ENCODE measurements around the gene SPOPL.
A peak's percentile ranks its signal among the peaks of the same experiment; 100 is the strongest.
"Not testable (repeated sequence)": the region's sequence is repeated elsewhere in the genome, so short reads cannot be mapped to it uniquely, and the experiment has no call there.

SPOPL gene

DNA sequence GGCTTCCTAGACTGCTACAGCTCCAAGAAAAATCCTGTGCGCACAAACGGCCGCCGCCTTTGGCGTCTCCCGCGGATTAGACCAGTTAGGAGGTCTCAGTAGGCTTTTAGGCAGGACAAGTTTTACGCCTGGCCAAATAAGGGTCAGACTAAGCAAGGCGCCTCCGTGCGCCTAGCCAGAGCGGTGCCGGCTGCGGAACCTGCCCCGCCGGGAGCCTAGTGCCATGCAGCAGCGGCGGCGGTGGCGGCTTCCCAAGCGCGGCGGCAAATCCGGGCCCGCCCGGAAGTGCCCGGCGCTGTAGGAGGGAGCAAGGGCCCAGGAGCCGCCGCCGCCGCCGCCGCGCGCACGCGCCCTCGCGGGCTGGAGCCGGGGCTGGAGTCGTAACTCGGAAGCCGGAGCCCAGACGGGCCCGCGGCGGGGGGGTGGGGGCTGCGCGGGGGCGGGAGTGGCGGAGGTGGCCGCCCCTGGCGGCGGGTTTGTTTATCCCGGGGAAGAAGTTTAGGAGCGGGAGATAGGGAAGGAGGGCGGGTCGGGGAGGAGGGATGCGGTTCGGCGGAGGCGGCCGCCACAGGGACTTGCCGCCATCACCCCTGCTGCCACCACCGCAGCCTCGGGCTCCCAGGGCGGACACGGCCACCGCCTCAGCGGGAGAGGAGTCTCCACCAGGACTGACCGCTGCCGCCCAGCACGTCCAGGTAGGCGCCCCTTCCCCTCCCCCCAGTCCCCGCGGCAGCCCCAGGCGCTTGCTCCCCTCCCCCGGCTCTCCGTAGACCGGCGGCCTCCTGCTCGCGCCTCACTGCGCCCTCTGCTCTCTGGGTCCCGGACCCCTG lies at the start of gene SPOPL:
Gene SPOPL (plus strand): TSS at position 346 of the 830 bp plus-strand sequence. CDS start 48,447 bp downstream, outside the sequence.
- peak; percentile 87 for DNase-seq

DNA sequence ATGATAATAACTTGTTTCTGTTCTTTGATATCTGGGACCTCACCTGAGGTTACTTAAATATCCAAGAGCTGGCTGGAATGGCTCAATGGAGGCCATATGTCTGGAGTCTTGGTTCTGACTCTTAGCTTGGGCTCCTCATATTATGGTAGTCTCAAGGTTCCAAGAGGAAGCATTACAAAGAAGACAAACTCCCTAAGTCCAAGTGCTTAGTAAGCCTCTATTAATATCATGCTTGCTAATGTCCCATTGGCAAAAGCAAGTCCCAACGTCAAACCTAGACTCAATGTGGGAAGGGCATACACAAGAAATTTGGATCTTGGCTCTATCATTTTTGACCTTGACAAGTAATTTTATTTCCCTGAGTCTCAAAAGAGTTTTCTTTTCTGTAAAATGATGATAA lies 49.2 kb upstream of the SPOPL start:
- no peak for DNase-seq

DNA sequence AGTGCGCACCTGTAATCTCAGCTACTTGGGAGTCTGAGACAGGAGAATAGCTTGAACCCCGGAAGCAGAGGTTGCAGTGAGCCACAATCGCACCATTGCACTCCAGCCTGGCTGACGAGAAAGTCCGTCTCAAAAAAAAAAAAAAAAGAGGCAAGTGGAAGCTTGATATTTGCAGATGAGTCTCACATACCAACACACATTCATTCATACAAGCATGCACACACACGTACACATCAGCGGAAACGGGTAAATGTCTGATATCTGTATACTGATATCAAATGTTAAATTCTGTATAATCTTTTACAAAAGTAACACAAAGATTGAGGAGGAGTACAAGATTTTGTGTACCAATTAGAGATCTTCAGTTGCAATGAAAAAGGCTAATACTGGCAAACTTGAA lies 47.8 kb upstream of the SPOPL start:
- DNase-seq = no peak

DNA sequence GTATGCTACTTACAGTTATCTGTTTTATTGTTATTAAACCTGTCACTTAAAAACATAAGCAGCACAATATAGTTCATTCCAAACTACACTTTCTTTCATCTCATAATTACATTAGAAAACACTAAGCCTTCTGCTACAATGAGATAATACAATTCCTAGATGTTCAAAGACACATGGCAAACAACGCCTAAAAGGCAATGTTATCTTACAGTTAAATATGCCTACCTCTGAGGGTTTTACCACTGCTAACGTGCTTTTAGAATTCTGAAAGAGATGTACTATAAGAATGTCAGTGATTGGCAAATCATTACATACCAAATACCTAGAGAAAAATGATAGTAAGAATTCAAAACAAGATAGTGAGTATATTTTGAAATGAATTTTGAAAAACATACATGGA lies 46.8 kb upstream of the SPOPL start:
- no peak for DNase-seq

DNA sequence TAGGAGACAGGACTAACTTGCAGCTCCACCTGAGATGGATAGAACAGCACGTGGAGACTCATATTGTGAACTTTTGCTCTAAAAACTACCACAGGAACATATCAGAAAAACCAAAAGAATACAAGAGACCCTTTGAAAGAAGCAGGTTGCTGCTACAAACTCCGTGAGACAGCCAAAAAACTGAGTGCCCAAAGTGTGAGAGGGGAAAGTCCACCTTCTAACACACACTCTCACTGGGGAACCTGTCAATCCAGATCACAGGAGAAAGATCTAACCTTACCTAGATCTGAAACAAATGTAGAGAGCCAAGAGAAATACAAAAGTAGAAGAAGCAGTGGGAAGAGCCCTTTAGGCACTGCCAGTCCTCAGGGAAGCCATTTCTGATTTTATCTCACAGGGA lies 46.3 kb upstream of the SPOPL start:
- no peak for DNase-seq

DNA sequence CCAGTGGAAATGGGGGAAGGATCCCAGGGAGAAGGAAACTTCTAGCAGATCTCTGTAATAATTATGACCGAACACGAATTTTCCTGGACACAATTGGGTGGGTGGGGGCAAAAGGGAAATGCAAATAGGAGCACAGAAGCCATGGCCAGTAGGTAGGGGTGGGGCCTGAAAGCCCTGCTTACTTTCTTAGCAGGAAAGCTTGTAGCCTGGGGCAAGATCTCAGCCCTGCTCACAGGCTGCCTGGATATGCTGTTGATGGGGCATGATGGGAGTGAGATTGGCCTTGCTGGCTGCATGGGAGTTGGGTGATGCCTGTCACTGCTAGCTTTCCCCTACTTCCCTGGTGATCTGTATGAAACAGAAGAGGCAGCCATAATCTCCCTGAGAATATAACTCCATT lies 45.9 kb upstream of the SPOPL start:
- no peak for DNase-seq

DNA sequence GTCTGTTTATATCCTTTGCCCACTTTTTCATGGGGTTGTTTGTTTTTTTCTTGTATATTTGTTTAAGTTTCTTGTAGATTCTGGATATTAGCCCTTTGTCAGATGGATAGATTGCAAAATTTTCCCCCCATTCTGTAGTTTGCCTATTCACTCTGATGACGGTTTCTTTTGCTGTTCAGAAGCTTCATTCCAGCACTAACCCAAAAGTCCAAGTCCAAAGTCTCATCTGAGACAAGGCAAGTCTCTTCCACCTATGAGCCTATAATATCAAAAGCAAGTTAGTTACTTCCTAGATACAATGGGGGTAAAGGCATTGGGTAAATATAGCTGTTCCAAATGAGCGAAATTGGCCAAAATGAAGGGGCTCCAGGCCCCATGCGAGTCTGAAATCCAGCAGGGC lies 38.9 kb upstream of the SPOPL start:
- DNase-seq = not testable (repeated sequence)

DNA sequence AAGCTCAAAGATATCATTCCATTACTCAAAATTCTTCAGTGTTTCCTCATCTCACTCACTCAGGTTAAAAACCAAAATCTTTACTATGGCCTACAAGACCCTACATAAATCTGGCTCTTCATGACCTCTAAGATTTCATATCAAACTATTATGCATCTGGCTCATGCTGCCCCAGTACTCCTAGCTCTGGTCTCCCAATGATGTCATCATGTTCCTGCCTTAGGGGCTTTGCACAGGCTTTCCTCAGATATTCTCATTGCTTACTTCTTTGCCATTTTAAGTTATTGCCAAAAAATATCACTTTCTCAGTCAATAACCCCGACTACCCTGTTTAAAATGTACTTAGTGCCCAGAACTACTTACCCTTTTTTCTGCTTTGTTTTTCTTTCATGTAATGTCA lies 33.0 kb upstream of the SPOPL start:
- DNase-seq = no peak

DNA sequence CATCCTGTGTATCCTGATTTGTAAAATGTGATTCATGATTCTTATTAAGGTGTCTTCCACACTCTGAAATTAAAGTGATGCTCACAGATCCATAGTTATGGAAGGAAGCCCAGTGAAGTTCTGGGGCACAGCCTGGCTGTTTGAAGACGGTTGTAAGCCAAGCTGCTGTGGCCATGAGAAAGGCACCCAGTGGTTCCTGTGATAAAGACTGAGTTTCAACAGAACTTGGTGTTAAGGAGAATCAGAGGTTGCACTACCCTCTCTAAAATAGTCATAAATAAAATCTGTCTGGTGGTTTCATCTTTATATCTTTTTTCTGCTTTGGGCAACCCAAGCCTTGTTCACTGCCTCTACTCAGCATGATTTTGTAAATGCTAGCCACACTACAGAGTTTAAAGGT lies 32.2 kb upstream of the SPOPL start:
- DNase-seq = no peak

DNA sequence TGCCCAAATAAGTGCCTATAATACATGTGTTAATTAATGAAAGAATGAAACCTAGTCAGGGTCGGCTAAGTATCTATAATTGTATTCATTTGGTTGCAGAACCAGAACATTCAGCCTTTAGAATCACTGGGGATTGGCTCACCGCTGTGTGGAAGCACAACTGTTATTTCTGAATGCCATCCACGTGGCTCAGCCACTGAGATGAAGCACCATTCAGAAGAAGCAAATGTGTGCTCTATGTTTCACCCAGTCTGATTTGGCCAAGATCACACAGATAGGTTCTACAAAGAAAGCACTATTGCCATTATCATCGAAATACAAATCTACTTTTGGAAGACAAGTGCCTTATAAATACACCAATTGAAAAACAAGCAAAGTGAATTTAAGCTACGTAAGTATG lies 30.6 kb upstream of the SPOPL start:
- no peak for DNase-seq

DNA sequence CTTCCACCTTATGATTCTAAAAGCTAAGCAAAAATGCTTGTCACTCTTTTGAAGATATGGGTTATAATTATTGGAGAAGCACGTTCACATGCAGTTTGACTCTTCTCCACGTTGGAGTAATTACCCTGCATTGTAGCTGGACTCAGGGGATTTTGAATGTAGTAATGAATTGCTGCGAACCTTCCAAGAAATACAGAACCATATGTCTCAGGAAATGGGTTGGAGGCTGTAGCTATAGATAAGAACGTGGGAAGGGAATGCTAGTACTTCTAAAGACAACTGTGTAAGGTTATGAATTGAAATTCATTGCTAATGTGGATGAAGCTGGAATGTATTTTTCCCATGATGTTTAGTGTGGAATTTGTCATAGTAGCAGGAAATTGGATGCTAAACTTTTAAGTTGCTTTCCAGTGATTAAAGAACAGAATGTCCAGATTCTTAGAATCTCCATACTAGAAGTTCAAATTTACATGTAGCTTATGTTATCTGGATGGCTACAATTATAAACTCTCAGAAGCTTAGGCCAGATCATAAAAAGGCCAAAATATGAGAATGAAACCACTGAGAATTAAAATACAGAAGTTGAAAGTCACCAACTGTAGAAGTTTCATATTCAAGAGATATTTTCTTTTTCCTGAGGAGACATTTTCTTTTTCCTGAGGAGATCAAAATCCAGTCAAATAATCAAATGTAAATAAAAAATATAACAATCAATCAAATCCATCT lies 27.3 kb upstream of the SPOPL start:
- DNase-seq = no peak

DNA sequence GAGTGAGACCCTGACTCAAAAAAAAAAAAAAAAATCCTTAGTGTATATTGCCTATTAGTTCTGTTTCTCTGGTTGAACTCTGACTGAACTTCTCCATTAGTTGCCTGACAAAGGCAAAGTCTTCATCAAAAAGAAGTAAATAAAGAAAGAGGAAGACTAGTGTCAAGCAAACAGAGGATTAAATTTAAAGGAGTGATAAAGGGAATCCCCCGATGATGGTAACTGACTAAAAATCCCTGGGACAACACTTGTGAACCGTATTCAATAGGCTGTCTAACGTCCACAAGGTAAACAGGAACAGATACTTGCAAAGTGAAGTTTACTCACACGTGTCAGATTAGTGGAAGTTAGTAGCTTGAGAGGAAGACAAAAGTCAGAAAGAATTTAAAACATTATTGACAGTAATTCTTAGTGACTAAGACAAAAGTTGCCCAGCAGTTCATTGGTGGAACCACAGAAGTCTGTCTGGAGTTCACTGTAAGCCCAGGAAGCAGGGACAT lies 26.2 kb upstream of the SPOPL start:
- DNase-seq = no peak

DNA sequence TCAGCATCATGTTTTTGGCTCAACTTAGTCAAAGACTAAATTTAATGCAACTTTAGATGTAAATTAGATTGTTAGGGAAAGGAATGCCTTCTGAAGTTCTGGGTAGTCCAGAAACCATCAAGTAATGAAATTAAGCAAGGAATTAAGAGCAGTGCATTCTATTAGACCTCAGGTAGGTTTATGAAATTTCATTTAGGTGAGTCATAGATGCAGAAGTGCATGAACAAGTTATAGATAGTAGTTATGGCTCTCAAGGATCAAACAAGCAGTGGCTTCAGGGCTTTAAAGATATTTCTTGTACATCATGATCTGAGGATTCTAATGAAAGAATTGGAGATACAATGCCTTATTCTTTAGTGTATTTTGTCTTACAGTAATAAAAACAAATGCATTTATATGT lies 25.4 kb upstream of the SPOPL start:
- DNase-seq = no peak

DNA sequence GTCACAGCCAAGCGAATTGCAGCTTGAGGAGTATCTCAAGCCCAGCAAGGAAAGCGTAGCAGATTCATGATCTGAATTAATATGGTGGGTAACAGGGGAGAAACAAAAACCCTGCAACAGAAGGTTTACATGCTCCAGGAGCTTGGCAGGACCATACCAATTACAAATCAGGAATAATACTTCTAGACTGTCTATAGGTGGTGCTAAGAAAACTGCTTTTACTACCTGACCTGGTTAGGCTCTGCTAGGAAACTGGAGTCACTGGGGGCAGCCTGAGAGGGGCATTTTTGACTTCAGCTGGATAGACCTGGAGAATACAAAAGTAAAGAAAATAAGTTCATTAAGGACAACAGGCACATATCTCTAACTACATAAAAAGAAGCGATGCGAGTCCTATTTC lies 24.6 kb upstream of the SPOPL start:
- no peak for DNase-seq

DNA sequence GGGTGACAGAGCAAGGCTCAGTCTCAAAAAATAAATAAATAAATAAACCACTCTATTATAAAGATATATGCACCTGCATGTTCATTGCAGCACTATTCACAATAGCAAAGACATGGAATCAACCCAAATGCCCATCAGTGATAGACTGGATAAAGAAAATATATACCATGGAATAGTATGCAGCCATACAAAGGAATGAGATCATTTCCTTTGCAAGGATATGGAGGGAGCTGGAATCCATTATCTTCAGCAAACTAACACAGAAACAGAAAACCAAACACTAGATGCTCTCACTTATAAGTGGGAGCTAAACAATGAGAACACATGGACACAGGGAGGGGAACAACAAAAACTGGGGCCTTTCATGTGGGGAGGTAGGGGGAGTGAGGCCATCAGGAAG lies 18.8 kb upstream of the SPOPL start:
- not testable (repeated sequence) for DNase-seq

DNA sequence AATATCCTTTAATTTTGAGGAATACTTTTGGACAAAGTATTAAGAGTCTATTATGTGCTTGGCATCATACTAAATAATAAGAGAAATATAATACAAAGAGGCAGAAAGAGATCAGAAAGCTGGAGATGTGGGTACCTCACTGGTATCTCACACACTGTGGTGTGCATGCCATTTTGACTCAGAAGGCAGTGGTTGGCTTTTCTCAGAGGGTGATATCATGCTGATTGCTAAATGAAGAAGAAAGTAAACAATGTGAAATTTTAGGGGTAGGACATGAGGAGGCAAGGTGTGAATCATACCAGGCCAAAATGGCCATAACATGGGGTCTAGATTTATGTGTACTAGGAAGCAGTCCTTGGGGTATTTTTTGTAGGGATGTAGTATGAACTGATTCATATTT lies 16.6 kb upstream of the SPOPL start:
- DNase-seq = no peak

DNA sequence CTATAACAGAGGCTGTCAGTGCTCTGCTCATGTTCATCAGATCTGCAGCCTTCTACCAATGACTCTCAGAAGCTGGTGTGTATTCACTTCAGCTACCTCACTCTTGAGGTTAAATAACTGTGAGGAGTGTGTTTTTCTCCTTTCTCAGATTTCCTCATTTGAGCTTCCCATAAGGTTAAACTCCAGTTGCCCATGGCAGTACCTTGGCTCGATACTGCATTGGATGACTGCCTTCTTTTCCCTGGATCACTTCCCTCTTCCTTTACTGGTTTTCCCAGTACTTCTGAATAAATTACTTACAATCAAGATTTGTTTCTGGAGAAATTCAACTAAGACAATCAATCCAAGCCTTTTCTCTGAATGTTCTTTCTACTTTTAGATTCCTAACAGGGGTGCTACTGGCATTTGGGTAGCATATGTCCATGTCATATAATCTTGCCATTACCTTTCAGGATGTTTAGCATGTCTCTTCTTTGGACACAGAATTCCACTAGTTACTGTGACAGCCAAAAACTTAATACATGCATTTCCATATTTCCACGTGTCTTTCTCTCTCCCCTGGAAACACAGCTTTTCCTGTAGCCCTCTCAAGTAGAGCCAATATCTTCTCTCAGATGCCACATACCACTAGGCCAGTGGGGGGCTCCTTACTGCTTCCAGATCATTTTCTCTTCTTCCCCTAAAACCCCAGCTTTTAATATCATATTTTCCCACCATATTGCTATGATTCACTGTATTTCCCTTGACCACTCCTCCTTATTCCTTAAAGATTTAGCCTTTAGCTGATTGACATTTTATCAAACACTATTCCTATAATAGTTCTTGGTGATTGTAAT lies 15.0 kb upstream of the SPOPL start:
- DNase-seq = no peak

DNA sequence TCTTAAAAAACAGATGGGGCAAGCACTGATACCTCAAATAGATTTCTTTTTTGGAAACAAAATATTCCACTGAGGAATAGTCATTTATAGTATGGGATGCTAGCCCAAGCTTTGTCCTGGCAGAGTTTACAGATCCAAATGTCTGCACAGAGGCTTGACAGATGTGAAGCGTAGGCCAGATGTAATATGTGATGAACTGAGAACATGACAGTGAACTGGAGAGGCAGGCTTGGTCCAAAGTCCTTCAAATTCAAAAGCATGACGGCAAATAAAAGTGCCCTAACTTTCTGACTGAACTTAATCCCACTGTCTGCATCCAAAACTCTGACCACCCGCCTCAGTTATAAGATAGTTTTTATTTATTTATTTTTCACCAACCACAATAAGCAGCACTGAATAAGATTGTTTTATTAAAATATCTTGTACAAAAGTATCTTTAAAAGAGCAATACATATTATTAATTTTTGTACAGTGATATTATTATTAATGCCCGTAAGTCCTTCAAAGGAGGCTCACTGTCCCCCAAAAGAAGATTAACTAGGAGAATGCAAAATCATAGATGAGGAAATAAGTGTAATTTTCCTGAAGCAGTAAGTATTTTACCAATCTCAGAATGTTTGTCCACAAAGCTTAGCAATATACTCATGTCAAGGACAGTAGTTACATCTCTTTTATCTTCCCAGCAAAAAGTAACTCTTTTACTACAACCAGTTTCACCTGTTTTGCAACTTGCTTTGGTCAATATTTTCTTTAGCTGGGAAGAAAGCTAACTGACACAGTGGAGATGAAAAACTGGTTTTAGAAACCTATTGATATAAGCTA lies 10.7 kb upstream of the SPOPL start:
- DNase-seq = no peak

DNA sequence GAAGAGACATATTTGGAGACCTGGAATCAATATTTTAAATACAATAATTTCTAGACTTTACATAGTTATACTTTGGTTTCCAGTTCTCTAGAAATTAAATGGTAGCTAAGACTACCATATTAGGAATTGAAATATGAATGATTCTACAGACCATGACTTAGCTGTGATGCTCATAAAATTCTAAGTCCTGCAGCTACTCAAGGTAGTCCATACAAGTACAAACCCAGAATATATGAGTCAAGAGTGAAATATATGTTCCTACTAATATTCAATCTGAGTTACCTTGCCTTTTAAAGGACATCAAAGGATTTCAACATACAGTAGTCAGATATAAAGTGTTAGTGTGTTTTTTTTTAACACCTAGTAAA lies 10.1 kb upstream of the SPOPL start:
- no peak for DNase-seq

DNA sequence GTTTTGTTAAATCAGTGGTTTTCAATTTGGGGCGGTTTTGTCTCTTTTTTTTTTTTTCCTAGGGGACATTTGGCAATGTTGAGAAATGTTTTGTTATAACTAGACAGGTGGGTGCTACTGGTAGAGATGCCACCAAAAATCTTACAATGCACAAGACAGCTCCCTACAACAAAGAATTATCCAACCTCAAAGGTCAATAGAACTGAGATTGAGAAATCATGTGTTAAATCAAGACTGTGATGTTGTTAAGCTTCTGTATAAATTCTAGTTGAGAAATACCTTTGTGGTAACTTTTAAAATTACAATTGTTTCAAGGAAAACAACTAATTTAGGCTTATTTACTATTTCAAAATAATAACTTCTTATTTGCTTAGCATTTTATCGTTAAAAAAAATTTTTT lies 9.4 kb upstream of the SPOPL start:
- no peak for DNase-seq

DNA sequence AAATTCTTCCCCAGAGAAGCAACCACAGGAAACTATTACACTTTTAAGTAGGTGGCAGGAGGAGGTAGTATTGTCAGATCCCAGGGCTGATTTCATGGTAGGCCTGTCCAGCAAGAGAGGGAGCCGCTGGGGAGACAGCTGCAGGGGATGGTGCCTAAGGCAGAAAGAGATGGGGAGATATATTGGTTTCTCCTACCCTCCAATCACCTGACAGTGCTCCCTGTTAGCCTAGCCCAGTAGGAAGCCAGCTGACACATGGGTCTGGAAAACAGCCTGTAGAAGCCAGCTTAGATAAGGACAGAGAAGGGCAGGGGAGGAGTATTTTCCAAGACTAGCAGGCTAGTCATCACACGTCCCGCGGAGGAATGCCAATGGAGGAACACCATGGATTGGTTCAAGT lies 8.2 kb upstream of the SPOPL start:
- no peak for DNase-seq

DNA sequence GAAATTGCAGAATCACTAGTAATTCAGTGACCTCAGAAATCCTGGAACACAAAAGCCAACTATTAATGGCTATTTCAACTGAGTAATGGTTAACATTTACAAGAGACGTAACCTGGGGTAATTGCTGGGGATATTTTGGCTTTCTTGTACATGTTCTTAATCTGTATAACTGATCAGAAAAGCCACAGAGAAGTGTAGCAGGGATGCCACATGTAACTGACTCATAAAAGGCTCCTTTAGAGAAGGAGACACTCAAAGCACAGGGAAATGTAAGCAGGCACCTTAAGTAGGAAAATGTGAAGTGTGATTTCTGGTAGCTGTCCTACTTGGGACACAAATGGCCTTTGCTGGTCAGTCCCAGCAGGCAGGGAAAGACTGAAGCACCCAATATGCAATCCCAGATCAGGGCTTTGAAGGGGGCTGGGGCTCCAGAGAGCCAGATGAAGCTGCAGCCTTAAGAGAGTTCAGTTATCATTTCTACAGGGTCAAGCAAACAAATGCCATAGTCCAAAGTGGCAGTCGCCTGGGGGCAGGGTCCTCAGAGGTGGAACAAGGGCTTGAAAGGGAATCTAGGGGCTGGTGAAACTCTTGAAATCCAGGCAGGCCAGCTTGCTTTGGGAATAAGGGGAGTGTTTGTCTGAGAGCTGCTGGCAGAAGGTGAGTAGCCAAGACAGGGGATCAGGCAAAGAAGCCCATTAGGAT lies 7.2 kb upstream of the SPOPL start:
- no peak for DNase-seq

Data from CD4-positive, alpha-beta T cell treated with Interleukin-12 subunit alpha and Interleukin-12 subunit beta, for 1 hour (primary cell).